Measurements from ENCODE around the gene MDM2. TPM values are rescaled to one million over a fixed set of nuclear protein-coding genes. Genes with fewer than 3 reads are reported as not detected.

MDM2 gene
- polyA plus RNA-seq, 3 donors: 16.2 to 39.9 (median 27.6) TPM

- no peak overlapping the region for H2AFZ ChIP-seq (ENCODE audit: insufficient read depth, low read depth, low read length, poor library complexity, severe bottlenecking)
- H3K4me1 Mint-ChIP-seq: peaks cover 7% of the 10 kb centered on the region
- H3K79me2 ChIP-seq (ENCODE audit: insufficient read depth, low read length): peaks cover 29% of the 10 kb centered on the region
- TF ChIP-seq, protein P1, sequence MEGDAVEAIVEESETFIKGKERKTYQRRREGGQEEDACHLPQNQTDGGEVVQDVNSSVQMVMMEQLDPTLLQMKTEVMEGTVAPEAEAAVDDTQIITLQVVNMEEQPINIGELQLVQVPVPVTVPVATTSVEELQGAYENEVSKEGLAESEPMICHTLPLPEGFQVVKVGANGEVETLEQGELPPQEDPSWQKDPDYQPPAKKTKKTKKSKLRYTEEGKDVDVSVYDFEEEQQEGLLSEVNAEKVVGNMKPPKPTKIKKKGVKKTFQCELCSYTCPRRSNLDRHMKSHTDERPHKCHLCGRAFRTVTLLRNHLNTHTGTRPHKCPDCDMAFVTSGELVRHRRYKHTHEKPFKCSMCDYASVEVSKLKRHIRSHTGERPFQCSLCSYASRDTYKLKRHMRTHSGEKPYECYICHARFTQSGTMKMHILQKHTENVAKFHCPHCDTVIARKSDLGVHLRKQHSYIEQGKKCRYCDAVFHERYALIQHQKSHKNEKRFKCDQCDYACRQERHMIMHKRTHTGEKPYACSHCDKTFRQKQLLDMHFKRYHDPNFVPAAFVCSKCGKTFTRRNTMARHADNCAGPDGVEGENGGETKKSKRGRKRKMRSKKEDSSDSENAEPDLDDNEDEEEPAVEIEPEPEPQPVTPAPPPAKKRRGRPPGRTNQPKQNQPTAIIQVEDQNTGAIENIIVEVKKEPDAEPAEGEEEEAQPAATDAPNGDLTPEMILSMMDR (IDR thresholded peaks at IDR 0.05): no peak
- no peak for DNase-seq
- peaks cover 95 to 100% of the 10 kb centered on the region in 2 donors for H3K36me3 ChIP-seq (replicated peaks in 1 of 2; ENCODE audit: control insufficient read depth in 1 of 2, insufficient read depth in 2 of 2, low read length in 2 of 2)
- no peak overlapping the region for H3K4me3 Mint-ChIP-seq
- H3K27ac ChIP-seq (ENCODE audit: low read depth in 1 of 2, low read length in 2 of 2): peak overlapping the region in 1 of 2 donors; percentile 49
- no peaks in the 10 kb centered on the region for H3K4me1 ChIP-seq (ENCODE audit: control insufficient read depth in 1 of 2, insufficient read depth in 2 of 2, low read length in 2 of 2)
- peaks cover 89% of the 10 kb centered on the region for H4K20me1 ChIP-seq (ENCODE audit: insufficient read depth, low read length)
- peaks cover 0 to 3% (median 0%) of the 10 kb centered on the region in 7 donors for H3K9me3 Mint-ChIP-seq
- no peaks in the 10 kb centered on the region for H3K27me3 ChIP-seq (ENCODE audit: control insufficient read depth in 2 of 2, insufficient read depth in 2 of 2, low read length in 2 of 2)
- peaks cover 71 to 94% of the 10 kb centered on the region in 2 donors for H3K36me3 Mint-ChIP-seq
- WGBS (ENCODE audit: insufficient coverage): no CpG with 5 or more reads among the region's 5 CpGs
- intact Hi-C loops (cut with micrococcal nuclease): loop anchor here in 1 of 2 donors (10.0 kb wide), 1 partner anchor 49 kb away; no protein-coding TSS in a partner anchor
- no peak overlapping the region for H3K9ac ChIP-seq (ENCODE audit: insufficient read depth, low read length, poor library complexity, severe bottlenecking)
- H3K4me3 ChIP-seq (replicated peaks in 1 of 3; ENCODE audit: low read depth in 2 of 3, low read length in 3 of 3): no peak overlapping the region
- peaks cover 0 to 2% (median 0%) of the 10 kb centered on the region in 3 donors for H3K27me3 Mint-ChIP-seq (ENCODE audit: low read depth in 3 of 3)
- H3K27ac Mint-ChIP-seq: peak overlapping the region in 1 of 7 donors; percentile 2
- H3K4me2 ChIP-seq (replicated peaks; ENCODE audit: extremely low read depth, low read length, poor library complexity, severe bottlenecking): no peak overlapping the region
- no peaks in the 10 kb centered on the region for H3K9me3 ChIP-seq (replicated peaks in 1 of 2; ENCODE audit: control insufficient read depth in 1 of 2, insufficient read depth in 1 of 2, low read length in 2 of 2)
Measured at GRCh38 chr12:68824131-68824530, 16.2 kb downstream of the MDM2 start.

- peaks cover 89% of the 10 kb centered on the region for H4K20me1 ChIP-seq (ENCODE audit: insufficient read depth, low read length)
- H3K9me3 ChIP-seq (replicated peaks in 1 of 2; ENCODE audit: control insufficient read depth in 1 of 2, insufficient read depth in 1 of 2, low read length in 2 of 2): no peaks in the 10 kb centered on the region
- Mint-ChIP-seq H3K36me3 (peaks cover 68 to 93% of the 10 kb centered on the region in 2 donors), H3K27me3 (ENCODE audit: low read depth in 3 of 3) (peaks cover 0 to 2% (median 0%) of the 10 kb centered on the region in 3 donors), H3K4me1 (peaks cover 7% of the 10 kb centered on the region), H3K9me3 (peaks cover 0 to 3% (median 0%) of the 10 kb centered on the region in 7 donors), H3K4me3 (no peak overlapping the region), H3K27ac (peak overlapping the region in 1 of 7 donors; percentile 15)
- peaks cover 93 to 100% of the 10 kb centered on the region in 2 donors for H3K36me3 ChIP-seq (replicated peaks in 1 of 2; ENCODE audit: control insufficient read depth in 1 of 2, insufficient read depth in 2 of 2, low read length in 2 of 2)
- no peaks in the 10 kb centered on the region for H3K4me1 ChIP-seq (ENCODE audit: control insufficient read depth in 1 of 2, insufficient read depth in 2 of 2, low read length in 2 of 2)
- intact Hi-C loops (cut with micrococcal nuclease): loop anchor here in 1 of 2 donors (10.0 kb wide), 1 partner anchor 50 kb away; no protein-coding TSS in a partner anchor
- H3K27ac ChIP-seq (ENCODE audit: low read depth in 1 of 2, low read length in 2 of 2): no peak overlapping the region
- H2AFZ ChIP-seq (ENCODE audit: insufficient read depth, low read depth, low read length, poor library complexity, severe bottlenecking): no peak overlapping the region
- H3K27me3 ChIP-seq (ENCODE audit: control insufficient read depth in 2 of 2, insufficient read depth in 2 of 2, low read length in 2 of 2): no peaks in the 10 kb centered on the region
- TF ChIP-seq, protein P1 (IDR thresholded peaks at IDR 0.05): no peak
- H3K4me2 ChIP-seq (replicated peaks; ENCODE audit: extremely low read depth, low read length, poor library complexity, severe bottlenecking): no peak overlapping the region
- H3K4me3 ChIP-seq (replicated peaks in 1 of 3; ENCODE audit: low read depth in 2 of 3, low read length in 3 of 3): no peak overlapping the region
- H3K9ac ChIP-seq (ENCODE audit: insufficient read depth, low read length, poor library complexity, severe bottlenecking): no peak overlapping the region
- WGBS (ENCODE audit: insufficient coverage): no CpG with 5 or more reads among the region's 16 CpGs
- H3K79me2 ChIP-seq (ENCODE audit: insufficient read depth, low read length): peaks cover 23% of the 10 kb centered on the region
- DNase-seq: no peak
Measured at GRCh38 chr12:68824597-68825250, 16.7 kb downstream of the MDM2 start.
